GM21447 (cell line): ENCODE data around the gene SLC22A23.

Experiments
- ATAC-seq: cut with Tn5 transposase; IDR thresholded peaks from one replicate; pipeline ENCODE4 v1.9.1; 2021; ENCODE audit not compliant: unreplicated experiment

Gene SLC22A23

DNA sequence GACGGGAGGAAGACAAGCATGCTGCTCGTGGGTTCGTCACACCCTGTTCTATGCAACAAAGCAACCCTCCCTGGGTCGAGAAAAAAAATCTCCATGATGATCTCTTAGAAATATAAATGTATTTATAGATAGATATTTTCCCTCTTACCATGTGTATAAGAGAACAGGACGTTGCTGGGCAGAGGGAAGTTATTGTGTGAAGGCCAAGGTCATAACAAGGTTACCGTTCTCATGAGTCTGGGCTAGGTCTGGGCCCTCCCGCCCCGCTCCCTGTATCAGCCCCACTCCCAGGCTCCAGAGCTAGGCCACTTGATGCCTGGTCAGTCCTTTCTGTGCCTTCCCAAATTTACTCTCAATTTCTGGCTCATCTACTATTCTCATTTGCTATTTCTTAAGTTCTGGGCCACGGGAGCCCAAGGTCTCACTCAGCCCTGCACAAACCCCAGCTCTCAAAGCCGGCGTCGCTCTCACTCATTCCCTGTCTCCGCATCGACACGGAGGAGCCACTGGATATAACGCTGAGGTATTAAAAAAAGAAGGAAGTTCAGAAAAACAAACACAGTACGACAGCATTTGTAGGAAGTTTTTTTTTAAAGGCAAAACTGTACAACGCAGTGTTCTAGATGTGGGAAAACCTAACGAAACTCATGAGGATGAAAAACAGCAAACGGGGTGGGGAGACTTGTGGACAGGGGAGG, 101.3 kb downstream of the SLC22A23 start:
- ATAC-seq: no peak

DNA sequence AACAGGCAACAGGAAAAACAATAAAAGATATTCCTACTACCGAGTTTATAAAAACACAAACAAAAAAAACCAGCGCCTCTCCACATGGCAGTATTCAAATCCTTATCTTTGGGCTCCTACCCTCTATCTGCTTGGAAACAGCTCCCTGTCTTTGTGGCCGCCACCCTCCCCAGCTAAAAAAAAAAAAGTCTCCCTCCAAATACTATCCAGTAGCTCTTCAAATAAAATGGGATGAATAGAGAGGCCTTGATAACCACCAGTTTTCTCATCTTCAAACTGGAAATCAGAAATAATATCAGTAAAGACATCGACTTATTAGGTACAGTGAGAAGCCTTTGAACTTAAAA, 101.9 kb downstream of the SLC22A23 start:
- no peak for ATAC-seq

DNA sequence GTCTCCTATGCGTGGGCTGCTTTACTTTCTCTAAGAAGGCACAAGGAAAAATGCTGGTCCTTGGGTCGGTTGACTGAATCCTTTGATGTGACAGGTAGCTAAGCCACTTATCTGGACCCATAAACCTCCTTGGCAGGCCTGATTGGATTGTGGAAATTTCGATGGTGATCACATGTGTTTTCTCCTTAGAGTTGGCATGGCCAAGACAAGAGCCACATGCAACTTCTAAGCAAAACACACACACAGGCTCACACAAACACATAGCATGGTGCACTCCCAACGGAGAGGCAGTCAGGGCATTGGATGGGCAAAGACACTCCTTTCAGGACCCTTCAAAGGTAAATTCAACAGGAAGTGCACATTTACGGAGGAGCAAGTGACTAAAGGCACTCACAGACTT, 102.9 kb downstream of the SLC22A23 start:
- no peak for ATAC-seq

DNA sequence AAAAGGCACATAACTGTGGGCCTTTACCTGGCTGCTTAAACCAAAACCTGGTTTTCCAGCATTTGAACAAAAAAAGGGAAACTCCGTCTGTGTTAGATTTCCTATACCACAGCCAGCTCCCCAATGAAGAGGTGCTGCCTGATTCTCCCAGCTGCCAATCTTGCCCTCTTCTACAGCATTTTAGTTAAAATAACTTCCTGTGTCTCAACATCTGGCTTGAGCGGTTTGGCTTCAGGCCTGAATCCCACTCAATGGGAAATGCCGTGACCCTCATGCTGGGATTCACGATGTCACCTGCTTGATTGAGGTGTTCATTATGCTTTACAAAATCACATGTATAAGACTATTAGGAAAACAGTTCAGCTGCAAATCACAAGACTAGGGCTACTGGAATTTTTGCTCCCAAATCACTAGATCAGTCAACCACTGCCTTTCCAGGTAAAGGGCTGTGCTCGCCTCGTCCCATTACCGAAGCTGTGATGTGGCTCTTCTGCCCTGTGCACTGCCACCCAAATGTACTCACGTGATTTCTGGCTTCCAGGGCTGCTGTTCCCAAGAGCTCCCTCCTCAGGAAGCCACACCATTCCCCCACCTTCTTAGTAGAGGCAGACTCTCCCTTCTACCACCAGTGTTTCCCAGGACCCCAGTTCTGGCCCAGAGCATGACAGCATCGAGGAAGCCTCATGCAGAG, 103.5 kb downstream of the SLC22A23 start:
- no peak for ATAC-seq

DNA sequence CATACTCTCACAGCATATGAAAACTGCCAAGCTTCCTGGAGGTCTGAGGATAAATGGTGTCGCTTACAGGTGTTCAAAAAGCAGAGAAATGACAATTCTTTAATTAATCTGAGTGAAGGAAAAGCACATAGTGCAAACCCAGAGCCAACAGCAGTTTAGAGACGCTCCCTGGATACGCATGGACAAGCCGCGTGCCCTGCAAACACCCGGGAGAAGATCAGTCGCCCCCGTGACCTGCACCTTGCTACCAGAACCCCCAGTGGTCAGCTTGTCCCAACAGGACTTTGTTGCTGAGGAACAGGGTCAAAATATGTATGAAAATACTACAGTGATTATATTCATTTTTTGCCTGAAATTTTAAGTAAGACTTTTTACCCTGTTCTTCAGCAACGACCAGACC, 104.2 kb downstream of the SLC22A23 start:
- ATAC-seq: no peak

DNA sequence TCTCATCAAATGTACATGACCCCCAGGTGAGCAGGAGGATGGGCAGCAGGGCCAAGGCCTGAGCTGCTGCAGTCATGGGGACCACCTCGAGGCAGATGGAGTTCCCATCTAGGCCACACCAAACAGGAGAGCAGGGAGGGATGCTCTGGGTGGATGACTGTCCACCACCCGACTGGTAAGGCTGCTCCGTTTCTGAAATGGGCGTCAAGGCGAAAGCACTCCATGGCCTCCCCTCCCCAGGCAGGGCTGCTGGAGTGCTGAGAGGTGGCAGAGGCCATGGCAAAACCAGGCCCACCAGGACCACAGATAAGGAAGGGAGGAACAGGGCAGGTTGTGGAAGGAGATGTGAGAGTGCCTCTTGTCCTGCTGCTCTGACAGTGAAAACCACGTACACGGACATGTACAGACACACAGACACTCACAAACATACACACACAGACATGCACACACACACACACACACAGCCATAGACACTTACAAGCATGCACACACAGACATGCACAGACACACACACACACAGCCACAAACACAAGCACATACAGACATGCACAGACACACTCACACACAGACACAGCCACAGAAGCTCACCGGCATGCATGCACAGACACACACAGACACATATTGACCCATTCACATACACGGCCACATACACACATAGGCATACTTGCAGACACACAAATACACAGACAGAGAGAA, 104.9 kb downstream of the SLC22A23 start:
- no peak for ATAC-seq

DNA sequence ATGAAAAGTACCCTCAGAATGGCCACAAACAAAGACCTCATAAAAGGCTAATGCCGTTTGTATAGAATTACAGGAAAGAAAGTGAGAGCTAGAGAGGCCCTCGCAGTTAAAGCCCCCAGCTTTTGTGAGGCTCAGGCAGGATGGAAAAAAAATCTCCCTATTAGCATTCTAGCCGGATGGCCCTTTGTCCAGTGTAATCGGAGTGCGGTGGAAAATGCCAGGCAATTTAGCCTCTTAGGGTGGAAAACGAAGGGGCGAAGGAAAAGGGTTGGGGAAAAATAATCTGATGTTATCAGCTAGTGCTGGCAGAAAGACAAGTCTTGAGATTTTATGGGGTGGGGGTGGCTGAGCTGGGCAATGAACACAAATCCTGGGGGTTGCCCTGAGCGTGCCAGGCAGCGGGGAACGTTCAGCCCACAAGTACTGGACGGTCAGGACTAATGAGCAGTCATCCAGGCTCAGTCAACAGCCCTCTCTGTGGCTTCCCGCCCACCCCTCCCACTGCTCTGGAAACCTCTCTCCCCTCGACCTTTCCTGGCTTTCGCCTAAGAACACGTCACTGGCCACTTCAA, 105.7 kb downstream of the SLC22A23 start:
- no peak for ATAC-seq

DNA sequence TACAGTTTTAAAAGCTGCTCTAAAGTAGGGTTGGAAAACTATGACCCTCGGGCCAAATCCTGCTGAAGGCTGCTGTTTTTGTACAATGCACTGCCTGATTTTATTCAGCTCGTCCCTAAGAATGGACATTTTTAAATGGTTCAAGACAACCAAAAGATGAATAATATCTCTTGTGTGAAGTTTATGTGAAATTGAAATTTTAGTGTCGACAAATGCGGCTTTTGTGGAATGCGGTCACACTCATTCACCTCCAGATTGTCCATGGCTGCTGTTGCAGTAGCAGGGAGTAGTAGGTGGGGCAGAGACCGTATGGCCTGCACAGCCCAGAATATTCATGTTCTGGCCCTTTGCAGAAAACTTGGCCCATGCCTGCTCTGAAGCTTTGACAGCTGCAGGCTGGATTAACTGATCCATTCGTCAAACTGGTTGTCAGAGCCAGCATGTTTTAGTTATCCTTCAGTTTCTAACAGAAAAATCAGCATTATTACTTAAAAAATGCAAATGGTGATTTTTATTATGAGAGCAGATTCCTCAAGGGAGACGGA, 106.5 kb downstream of the SLC22A23 start:
- ATAC-seq: no peak

DNA sequence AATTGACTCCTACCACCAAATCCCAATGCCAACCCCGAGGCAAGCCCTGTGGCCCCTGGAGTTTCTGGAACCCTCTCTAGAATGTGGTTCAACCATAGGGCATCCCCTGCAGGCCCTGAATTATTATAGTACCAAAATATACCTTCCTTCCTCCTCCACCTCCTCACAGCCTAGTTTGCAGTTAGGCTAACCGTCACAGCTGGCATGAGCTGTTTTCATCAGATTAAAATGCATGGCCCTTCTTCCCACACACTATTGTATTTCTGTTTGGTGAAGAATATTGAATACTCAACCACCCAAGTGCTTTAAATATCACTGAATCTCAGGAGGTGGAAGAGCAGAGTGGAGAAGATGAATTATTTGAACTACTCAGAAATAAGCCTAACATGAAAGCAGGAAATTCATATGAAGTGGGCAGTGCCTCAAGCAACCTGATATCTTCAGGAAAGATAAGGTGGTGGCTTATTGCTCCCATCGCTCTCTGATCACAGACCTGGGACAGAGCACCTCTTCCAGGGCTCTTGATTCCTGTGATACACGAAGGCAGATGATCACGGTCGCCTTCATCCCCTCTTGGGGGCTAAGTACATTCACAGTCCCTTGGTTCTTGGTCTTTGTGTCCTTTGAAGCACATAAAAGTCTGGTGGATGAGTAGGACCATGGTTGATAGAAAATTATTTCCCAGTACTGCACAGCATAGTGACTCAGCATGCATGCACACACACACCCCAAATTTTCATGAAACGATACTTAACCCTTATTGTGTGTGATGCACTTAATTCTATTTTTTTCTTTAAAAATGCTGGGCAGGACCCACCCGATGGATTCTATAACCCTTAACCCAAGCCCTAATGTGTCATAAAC, 107.2 kb downstream of the SLC22A23 start:
- ATAC-seq: no peak

DNA sequence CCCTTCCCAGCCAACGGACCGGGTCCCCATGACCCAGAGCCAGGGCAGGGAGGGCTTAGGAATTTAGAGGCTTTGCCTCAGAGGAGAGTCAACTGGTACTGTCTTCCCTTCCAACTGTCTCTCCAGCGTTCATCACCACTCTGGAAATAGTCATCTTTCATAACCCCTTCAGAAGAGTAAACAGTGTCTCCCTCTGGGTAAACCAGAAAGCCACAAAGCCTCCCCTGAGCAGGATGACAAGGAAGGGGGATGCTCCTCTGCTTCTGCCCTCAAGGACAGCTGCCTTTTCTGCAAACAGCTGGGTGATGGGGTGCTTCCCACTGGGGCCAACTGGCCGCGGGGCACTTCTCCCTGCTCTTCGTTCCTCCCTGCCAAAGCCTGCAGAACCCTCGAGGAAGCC, 108.0 kb downstream of the SLC22A23 start:
- no peak for ATAC-seq

DNA sequence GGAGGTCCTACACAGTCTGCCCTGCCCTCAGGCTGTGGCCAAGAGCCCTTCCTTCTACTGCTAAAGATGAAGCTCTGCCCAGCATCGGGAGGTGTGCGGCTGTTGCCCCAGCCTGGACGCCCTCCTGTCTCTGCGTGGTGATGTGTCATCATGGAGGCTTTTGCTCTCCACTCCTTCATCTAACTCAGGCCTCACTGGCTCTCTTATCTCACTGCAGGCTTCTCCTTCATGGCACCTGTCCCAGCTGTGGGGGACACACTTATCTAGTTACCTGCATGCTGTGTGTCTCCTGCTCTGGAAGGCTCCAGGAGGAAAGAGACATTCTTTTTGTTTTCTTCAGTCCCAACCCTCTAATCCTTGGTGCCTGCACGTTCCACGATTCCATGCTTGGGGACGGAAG, 109.0 kb downstream of the SLC22A23 start:
- no peak for ATAC-seq

DNA sequence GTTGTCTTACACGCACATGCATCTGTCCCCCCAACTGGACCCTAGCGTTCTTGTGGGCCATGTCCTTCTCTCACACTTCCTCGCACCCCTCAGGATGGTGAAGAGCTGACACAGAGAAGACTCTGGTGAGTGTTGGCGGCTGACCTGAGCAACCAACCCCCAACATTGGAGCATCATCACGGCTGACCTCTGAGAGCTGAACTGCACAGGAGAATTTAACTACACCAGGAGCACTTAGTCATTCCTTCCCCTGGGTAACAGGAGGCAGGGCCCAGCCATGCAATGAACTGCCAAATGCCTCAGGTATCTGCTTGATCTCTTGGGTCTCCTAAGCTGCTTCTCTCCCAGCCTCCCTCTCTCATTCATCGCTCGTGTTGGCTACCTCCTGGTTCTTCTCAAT, 109.6 kb downstream of the SLC22A23 start:
- ATAC-seq: no peak

DNA sequence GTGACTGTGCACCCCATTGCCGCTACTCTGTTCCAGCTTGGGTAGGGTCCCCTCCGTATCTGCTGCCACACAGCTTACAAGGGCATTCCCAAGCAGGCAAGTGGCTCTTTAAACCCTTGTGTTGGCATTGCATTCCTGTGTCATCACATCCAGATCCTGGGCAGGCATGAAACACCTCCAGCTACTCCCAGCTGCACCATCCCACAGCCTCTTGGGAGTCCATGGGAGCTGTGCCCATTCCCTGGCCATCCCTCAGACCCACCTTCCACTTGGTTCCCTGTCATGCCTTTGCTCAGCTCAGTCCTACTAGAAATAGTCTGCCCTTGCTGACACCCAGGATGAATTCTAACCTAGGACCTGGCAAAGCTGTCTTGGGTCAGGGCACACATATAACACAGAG, 110.4 kb downstream of the SLC22A23 start:
- ATAC-seq: no peak

DNA sequence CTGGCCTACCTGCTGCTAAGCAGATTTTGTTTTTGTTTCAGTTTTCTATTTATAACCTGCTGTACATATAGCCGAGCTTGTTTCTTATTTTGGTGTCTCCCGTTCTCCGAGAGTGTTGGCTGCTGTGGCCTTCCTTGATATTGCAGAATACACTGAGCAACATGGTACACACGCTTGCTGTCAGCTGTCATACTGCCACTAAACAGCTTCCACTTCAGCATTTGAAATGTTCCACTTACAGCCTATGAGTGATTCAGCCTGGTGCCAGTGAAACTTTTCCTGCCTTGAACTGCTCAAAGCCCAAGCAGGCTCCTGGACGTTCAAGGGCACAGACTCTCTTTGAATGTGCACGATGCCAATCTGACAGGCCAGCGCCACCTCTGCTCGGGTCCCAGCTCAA, 111.0 kb downstream of the SLC22A23 start:
- ATAC-seq: no peak

DNA sequence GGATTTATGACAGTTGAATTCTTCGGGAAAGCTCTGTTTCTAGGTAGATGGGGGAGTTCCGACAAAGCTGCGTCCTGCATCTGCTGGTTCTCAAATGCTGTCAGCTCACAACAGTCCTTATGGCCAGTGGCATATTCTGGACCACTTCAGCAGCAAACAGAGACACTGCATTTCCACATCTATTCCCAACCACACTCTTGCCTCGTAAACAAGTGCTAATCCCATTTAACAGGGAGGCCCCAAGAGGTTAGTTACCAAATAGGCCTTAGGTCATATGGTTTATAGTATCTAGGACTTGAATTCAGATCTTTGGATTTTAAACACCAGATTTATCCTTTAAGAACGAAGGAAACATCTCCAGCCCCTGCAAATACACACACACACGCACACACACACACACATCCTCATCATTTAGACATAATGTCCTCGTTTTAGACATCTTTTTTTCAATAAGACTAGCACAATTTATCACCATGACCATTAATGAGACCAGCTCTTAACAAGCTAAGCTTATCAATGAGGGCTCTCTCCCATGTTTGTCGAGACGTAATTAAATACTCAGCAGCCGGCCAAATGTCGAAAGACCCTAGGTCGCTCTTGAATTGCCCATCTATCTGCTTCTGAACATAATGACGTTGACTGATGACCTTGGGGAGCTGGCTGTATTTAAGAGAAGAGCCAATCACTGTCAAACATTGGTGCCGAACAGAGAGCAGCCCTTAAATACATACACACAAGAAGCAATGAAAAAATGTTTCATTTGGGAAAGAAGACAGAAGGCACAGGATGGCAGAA, 113.6 kb downstream of the SLC22A23 start:
- no peak for ATAC-seq

DNA sequence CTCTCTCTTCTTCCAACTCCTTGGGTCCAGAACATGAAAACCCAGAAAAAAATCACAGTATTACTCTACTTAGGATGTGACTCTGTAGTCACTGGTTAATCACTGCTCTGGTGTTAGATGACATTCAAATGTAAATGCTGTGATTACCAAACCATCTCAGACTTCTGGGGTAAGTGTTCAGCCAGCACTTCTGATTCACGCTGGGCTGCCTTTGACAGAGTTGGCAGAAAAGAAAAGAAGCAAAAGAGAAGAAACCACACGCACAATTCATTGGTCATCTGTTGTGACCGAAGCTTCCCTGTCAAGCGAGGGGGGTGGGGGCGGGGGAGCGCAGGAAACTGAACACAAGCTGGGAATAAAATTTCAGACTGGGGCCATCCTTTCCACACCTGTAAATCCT, 115.4 kb downstream of the SLC22A23 start:
- ATAC-seq: no peak

DNA sequence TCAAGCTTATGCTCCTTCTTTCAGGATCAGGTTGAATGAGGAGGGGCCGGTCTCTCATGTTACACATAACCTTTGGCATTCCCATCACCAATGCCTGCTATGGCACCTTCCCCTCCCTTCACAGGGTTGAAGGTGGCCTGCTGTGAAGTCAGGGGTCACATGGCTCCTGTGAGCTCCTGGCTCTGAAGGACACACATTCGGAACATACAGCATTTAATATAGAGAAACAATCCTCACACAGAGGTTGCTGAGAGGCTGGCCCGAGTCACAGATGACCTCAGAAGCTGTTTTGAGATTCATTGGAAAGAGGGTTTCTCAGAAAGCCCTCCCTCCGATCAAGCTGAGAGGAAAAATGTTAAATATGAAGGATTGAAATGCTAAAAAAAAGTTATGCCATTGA, 116.0 kb downstream of the SLC22A23 start:
- ATAC-seq: no peak

DNA sequence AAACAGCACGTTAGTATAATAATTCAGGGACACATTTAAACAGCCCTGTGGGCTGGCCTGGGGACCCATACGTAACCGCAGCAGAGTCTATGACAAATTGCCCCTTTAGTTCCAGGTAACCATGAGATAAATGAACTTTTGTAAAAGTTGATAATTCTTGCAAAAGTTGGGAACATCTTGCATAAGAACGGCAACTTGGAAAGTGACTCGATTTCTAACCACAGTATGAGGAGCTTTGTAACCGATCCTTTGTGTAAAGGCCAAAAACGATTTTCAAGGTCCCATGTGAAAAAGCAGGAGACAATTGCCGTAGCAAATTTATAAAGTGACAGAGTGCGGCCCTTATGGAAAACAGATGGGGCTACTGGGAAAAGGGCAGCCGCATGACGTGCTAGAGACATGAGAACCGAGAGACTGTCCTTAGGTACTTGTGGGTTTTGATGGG, 116.5 kb downstream of the SLC22A23 start:
- ATAC-seq: no peak

DNA sequence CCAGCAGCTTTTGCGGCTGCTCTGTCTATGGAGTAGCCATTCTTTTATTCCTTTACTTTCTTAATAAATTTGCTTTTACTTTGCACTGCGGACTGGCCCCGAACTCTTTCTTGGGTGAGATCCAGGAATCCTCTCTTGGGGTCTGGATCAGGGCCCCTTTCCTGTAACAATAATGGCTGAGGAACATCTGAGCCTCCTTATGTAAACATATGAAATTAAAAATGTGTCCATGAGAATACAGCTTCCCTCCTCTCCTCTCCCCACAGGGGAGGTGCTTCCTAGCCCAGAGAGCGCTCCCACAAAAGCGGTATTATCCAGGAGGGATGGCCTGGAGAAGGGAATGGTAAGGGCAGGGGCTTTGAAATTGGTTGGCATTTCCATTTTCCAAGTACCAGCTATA, 117.0 kb downstream of the SLC22A23 start:
- no peak for ATAC-seq
